Esophagus muscularis mucosa (tissue), 4 donors: ENCODE data around the gene TSPAN16. TPM values are rescaled to one million over a fixed set of nuclear protein-coding genes. Genes with fewer than 3 reads are reported as not detected.

ENCODE experiments used
- DNase-seq: peaks from one replicate; pipeline ENCODE4 v3.0.0-alpha.2; 2017; ENCODE audit errors: extremely low spot score
- H3K27ac ChIP-seq, 4 donors: fragments of 200-600 bp; sonication (generic); replicated peaks in 1 of 4; 1 replicate in 3 of 4; 2 replicates in 1 of 4; pipeline ENCODE4 v1.5.1; 2016 to 2019; ENCODE audit warnings: mild to moderate bottlenecking in 1 of 4
- H3K27me3 ChIP-seq, 4 donors: fragments of 200-600 bp; sonication (generic); one replicate each; pipeline versions ENCODE4 v1.5.1 to v1.6.0; 2016 to 2019
- H3K36me3 ChIP-seq, 4 donors: fragments of 200-600 bp; sonication (generic); one replicate each; pipeline ENCODE4 v1.5.1; 2016 to 2019
- H3K4me1 ChIP-seq, 4 donors: fragments of 200-600 bp; sonication (generic); one replicate each; pipeline ENCODE4 v1.5.1; 2016 to 2019
- H3K4me3 ChIP-seq, 4 donors: fragments of 200-600 bp; sonication (generic); 1 replicate in 2 of 4; 2 replicates in 2 of 4; pipeline ENCODE4 v1.5.1; 2016 to 2019; ENCODE audit warnings: mild to moderate bottlenecking in 4 of 4, moderate library complexity in 1 of 4
- H3K9me3 ChIP-seq, 4 donors: fragments of 200-600 bp; sonication (generic); 1 replicate in 3 of 4; 2 replicates in 1 of 4; pipeline ENCODE4 v1.5.1; 2016 to 2019
- CTCF ChIP-seq, 3 experiments: fragments of 200-600 bp in 2 of 3; fragments of 450-650 bp in 1 of 3; sonication (generic) in 2 of 3; IDR thresholded peaks; one replicate each; pipeline ENCODE4 v1.5.1; 2017 to 2019; ENCODE audit warnings: antibody characterized with exemption in 3 of 3, mild to moderate bottlenecking in 2 of 3, moderate library complexity in 1 of 3
- EP300 ChIP-seq: sonication (generic); formaldehyde crosslinking; IDR thresholded peaks from one replicate; pipeline ENCODE4 v1.6.1; 2017; ENCODE audit warnings: antibody characterized with exemption
- POLR2A ChIP-seq: fragments of 450-650 bp; IDR thresholded peaks from one replicate; pipeline ENCODE4 v1.6.1; 2017; ENCODE audit warnings: antibody characterized with exemption, moderate library complexity, mild to moderate bottlenecking, low read depth
- POLR2AphosphoS5 ChIP-seq, 2 donors: sonication (generic); formaldehyde crosslinking; IDR thresholded peaks; one replicate each; pipeline ENCODE4 v1.6.1; 2017; ENCODE audit warnings: antibody characterized with exemption in 2 of 2
- WGBS: methylation state at CpG from one replicate; pipeline ENCODE4 v1.1.5; 2018; 5-methylcytosine and 5-hydroxymethylcytosine counted together
- intact Hi-C: fragments of 100-400 bp; cut with DNase I; formaldehyde crosslinking; loops from one replicate; pipeline ENCODE4 v1.15.1; 2023
- total RNA-seq, 4 donors: library from RNA; depleted of rRNA; stranded (reverse); fragments of >200 nt; gene quantifications; one replicate each; pipeline versions ENCODE4 v1.1.0 to v1.2.1, GENCODE V29; 2016

The TSPAN16 gene
- total RNA-seq, 4 donors from 2014 or later: not detected

DNA sequence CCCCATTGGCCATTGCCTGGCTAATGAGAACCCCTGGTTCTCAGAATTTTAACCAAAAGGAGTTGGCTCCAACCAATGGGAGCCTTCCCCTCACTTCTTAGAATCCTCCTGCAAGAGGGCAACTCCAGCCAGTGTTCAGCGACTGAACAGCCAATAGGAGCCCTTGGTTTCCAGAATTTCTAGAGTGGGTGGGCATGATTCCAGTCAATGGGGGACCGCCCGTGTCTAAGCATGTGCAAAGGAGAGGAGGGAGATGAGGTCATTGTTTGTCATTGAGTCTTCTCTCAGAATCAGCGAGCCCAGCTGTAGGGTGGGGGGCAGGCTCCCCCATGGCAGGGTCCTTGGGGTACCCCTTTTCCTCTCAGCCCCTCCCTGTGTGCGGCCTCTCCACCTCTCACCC, 69.0 kb downstream of the TSPAN16 start:
- Histone ChIP-seq H3K27me3 (no peaks in the 10 kb centered on the region), H3K27ac (no peak overlapping the region), H3K36me3 (peaks cover 12 to 79% (median 65%) of the 10 kb centered on the region in 4 donors), H3K9me3 (no peaks in the 10 kb centered on the region), H3K4me3 (no peak overlapping the region), H3K4me1 (peaks cover 0 to 10% (median 0%) of the 10 kb centered on the region in 4 donors)
- intact Hi-C loops: no loop called here
- DNase-seq: no peak
- 65% methylated on average over 5 of the region's 5 CpGs for WGBS
- no peak for TF ChIP-seq POLR2A
- TF ChIP-seq EP300: no peak
- no peak for TF ChIP-seq CTCF (IDR thresholded peaks at IDR 0.05)
- TF ChIP-seq POLR2AphosphoS5 (IDR thresholded peaks at IDR 0.05): no peak

Other genes starting within 250 kb of the TSPAN16 start
- 100 to 1,000 TPM in 1 of 4 donors, 10 to 100 TPM in 3; 14.2 to 258 (median 47.5) TPM for gene LDLR, start 206.7 kb upstream of the TSPAN16 start, total RNA-seq
- gene SPC24, start 140.4 kb upstream of the TSPAN16 start, total RNA-seq: 1 to 10 TPM; 1.4 to 6.6 (median 3.4) TPM
- 1,000 to 10,000 TPM; 1,125 to 1,746 (median 1,157) TPM for gene KANK2, start 98.6 kb upstream of the TSPAN16 start, total RNA-seq
- 1 to 10 TPM in 1 of 4 donors, not detected in 3; 2.0 TPM for gene ANGPTL8, start 56.5 kb upstream of the TSPAN16 start, total RNA-seq
- gene DOCK6, start 33.6 kb upstream of the TSPAN16 start, total RNA-seq: 10 to 100 TPM; 32.6 to 51.0 (median 40.1) TPM
- 10 to 100 TPM; 15.1 to 40.3 (median 27.9) TPM for gene RAB3D, start 43.5 kb downstream of the TSPAN16 start, total RNA-seq
- gene TMEM205, start 50.1 kb downstream of the TSPAN16 start, total RNA-seq: 100 to 1,000 TPM; 197 to 241 (median 206) TPM
- 10 to 100 TPM in 3 of 4 donors, 1 to 10 TPM in 1; 8.3 to 17.6 (median 13.8) TPM for gene CCDC159, start 50.4 kb downstream of the TSPAN16 start, total RNA-seq
- 10 to 100 TPM; 32.0 to 49.8 (median 37.5) TPM for gene PLPPR2, start 59.3 kb downstream of the TSPAN16 start, total RNA-seq
- gene SWSAP1, start 78.5 kb downstream of the TSPAN16 start, total RNA-seq: 1 to 10 TPM in 3 of 4 donors, under 1 TPM in 1; 0.66 to 1.7 (median 1.5) TPM
- 1 to 10 TPM in 3 of 4 donors, under 1 TPM in 1; 0.99 to 5.2 (median 4.4) TPM for gene EPOR, start 88.2 kb downstream of the TSPAN16 start, total RNA-seq
- gene RGL3, start 123.2 kb downstream of the TSPAN16 start, total RNA-seq: 1 to 10 TPM; 1.2 to 7.9 (median 2.0) TPM
- under 1 TPM in 2 of 4 donors, not detected in 2; 0.39 to 0.83 TPM for gene ODAD3, start 139.0 kb downstream of the TSPAN16 start, total RNA-seq
- gene PRKCSH, start 139.5 kb downstream of the TSPAN16 start, total RNA-seq: 100 to 1,000 TPM in 2 of 4 donors, 10 to 100 TPM in 2; 81.0 to 141 (median 98.7) TPM
- gene ELAVL3, start 184.9 kb downstream of the TSPAN16 start, total RNA-seq: under 1 TPM; under 0.01 to 0.69 (median 0.31) TPM
- gene ZNF653, start 209.7 kb downstream of the TSPAN16 start, total RNA-seq: 10 to 100 TPM in 1 of 4 donors, 1 to 10 TPM in 3; 9.1 to 13.9 (median 9.4) TPM
- 10 to 100 TPM; 72.7 to 97.5 (median 81.8) TPM for gene ECSIT, start 233.0 kb downstream of the TSPAN16 start, total RNA-seq
- 1,000 to 10,000 TPM; 2,877 to 3,384 (median 2,954) TPM for gene CNN1, start 242.7 kb downstream of the TSPAN16 start, total RNA-seq